Measurements from ENCODE around the gene SOHLH1. TPM values are rescaled to one million over a fixed set of nuclear protein-coding genes. Genes with fewer than 3 reads are reported as not detected.

Gene SOHLH1, protein sequence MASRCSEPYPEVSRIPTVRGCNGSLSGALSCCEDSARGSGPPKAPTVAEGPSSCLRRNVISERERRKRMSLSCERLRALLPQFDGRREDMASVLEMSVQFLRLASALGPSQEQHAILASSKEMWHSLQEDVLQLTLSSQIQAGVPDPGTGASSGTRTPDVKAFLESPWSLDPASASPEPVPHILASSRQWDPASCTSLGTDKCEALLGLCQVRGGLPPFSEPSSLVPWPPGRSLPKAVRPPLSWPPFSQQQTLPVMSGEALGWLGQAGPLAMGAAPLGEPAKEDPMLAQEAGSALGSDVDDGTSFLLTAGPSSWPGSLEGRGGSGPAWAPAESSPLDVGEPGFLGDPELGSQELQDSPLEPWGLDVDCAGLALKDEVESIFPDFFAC
- not detected for polyA plus RNA-seq (2013, experiment 1 of 2; ENCODE audit: insufficient read length)
- polyA plus RNA-seq (2013, experiment 2 of 2; ENCODE audit: insufficient read length): not detected

DNA sequence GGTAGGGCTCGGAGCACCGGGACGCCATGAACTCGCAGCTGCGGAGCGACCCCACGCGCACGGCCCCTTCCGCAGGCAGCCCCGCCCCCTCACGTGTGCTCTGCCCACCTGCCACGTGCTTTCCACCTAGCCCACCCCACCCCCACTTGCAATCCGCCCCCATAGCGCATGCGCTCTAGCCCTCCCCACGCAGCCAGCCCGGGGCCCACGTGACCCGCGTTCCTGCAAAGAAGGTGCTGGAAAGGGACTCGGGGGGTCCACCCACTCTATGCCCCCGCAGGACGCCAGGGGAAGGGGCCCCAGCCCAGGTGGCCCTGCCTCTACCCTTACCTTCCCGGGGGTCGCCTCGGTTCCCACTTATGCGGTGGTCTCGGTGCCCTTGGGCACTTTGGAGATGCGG, at the start of gene SOHLH1:
Gene SOHLH1, minus strand, starts transcription at position 42 of the 400 bp plus-strand sequence. Its CDS starts 14 bp downstream, at position 28.
- DNase-seq: no peak

DNA sequence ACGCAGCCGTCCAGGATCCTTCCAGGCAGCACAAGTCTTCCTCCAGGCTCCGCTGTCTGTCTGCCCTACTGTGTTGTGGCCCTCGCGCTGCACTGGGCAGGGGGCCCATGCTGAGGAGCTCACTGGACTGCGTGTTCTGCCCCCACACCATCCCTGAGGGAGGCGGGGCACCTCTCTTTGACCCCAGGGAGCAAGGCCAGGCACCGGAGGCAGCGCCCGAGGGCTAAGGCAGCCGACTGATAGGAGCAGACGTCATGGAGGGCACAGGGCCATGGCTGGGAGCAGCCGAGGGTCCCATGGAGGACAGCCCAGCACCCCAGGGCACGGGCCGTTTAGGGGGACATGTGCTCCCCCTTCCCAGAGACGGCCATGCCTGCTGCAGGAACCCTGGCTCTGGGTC, 49.4 kb upstream of the SOHLH1 start:
- no peak for DNase-seq

DNA sequence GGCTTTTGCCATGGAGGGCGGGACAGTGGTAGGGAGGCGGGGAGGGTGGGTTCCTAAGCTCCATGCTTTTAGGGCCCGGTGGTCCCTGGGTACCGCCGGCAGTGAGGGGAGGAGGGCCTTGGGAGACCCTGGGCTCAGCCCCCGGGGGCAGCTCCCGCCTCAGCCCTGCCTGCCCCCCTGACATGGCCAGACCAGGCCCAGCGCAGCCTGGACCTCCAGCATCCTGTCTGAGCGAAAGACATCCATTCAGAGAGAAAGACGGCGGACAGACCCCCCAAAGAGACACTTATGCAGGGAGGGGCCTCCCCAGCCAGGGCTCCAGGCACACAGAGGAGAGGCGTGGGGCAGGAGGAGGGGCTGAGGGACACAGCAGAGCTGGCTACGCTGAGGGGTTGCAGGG, 48.0 kb upstream of the SOHLH1 start:
- DNase-seq: no peak

GRCh38 chr9:135746565-135746964, 47.3 kb upstream of the SOHLH1 start:
- DNase-seq: no peak

DNA sequence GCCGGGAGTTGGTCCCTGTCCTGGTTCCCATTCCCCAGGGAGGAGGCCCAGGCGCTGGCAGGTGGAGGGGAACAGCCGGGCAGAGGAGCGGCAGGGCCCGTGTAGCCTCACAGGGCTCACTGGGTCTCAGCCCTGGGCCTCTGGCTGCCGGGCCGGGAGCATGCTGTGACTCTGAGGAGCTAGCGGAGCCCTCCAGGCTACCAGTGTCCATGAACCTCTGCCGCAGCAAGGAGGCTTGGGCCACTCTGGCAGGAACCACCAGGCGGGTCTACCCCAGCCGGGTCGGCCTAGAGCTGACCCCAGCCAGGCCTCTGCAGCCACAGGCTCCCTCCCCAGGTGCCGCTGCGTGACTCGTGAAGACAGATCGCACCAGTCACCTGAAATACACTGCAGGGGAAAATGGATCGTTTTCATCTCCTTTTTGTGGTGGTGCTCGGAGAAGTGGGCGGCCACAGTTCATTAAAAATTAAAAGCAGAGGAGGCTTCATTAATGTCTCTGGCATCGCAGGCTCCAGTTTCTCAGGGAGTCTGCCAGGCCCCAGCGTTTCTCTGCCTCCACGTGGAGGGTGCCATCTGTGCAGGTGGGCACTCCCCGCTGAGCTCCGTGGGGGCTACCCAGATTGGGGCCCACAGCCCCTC, 46.5 kb upstream of the SOHLH1 start:
- DNase-seq: no peak

- no peak for DNase-seq
Measured at GRCh38 chr9:135745189-135745588, 45.9 kb upstream of the SOHLH1 start.

DNA sequence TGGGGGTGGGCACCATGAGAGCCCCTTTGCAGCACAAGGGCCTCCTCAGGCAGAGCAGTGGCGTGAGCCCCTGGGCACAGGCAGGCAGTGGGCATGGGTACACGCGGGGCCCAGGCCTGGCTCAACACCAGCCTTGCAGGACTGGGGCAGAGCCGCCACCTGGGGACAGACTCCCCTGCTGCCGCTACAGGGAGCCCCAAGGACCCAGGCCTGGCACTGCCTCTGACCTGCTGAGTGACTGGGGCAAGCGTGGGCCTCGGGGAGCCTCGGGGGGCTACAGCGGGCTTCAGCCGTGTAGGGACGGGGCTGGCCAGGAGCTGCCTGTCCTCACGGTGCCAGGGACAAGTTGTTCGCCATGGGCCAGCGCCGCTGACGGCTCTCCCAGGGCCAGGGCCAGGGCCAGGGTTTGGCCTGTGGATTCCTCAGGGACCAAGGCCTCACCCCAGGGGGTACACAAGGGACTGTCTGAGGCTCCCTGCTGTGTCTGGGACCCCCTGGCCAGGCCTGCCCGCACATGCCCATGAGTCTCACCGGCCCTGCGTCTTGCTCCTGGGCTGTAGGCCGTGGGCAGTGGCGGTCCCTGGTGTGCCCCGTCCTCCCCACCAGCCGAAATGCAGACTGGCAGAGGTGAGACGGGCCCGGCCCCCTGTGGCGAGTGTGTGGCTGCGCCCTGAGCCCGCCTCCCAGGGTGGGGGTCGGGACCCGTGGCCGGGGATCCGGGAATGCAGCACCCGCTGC, 45.2 kb upstream of the SOHLH1 start:
- DNase-seq: no peak

- no peak for DNase-seq
Measured at GRCh38 chr9:135743546-135744332, 44.5 kb upstream of the SOHLH1 start.

- no peak for DNase-seq
Measured at GRCh38 chr9:135743021-135743420, 43.7 kb upstream of the SOHLH1 start.

- no peak for DNase-seq
Measured at GRCh38 chr9:135741276-135742219, 42.3 kb upstream of the SOHLH1 start.

DNA sequence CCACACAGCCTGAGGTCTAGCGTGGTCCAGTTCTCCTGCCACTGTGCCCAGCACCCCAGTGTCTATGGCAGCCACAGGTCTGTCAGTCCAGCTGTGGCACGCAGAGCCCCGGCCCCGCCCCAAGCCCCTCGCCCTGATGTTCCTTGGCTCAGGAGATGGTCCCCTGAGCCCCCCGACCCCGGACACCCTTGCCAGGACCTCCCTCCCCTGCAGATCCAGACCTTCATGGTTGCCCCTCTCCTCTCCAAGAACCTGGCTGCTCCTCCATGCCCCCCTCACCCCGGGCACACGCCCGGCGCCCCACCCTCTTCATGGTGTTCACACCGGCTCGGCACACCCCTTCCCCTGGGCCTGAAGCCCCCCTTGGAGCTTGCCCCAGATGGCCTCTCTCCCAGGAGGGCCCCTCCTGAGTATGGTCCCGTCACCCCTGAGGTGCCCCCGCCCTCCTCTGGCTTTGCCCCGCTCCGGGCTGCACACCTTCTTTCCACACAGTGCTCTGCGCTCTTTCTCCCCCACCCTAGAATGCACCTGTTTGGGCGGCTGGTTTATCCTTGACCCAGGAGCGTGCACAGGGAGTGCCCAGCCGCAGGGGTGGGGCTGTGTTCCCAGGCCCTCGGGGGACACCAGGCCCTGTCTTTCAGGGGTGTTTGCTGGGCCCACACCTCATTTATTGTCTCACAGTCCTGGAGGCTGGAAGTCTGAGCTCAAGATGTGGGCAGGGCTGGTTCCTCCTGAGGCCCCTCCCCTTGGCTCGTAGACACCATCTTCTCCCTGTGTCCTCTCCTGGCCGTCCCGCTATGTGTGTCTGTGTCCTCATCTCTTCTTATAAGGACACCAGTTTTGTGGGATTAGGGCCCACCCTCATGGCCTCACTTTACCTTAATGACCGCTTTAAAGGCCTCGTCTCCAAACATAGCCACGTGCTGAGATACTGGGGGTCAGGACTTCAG, 40.3 kb upstream of the SOHLH1 start:
- no peak for DNase-seq

DNA sequence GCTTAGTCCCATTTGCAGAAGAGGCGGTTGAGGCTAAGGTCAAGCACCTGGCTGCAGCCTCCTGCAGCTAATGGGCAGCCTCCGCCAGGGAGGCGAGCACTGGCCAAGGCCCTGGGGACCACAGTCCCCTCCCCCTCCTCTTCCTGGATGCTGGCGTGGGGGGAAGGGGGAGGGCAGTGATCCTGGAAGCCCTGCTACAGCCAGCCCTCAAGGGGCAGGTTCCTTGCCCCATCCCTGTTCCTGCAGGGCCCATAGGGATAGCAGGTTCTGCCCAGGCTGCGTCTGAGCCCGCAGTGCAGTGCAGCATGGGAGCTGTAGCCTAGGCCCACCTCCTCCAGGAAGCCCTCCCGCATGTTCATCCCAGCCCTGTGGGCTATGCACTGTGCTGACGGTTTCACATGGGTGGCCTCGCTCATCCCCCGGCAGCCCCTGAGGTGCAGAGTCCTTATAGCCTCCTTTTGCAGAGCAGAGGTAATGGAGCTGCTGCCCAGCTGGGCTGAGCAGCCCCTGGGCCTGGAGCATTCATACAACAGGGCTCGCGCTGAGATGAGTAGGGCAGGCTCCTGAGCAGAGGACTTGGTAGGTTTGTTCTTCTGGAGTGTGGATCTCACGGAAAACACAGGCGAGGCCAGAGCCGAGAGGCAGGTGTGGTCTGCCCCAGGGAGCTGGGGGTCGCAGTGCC, 38.7 kb upstream of the SOHLH1 start:
- DNase-seq: no peak

GRCh38 chr9:135736979-135737839, 37.9 kb upstream of the SOHLH1 start:
- no peak for DNase-seq

DNA sequence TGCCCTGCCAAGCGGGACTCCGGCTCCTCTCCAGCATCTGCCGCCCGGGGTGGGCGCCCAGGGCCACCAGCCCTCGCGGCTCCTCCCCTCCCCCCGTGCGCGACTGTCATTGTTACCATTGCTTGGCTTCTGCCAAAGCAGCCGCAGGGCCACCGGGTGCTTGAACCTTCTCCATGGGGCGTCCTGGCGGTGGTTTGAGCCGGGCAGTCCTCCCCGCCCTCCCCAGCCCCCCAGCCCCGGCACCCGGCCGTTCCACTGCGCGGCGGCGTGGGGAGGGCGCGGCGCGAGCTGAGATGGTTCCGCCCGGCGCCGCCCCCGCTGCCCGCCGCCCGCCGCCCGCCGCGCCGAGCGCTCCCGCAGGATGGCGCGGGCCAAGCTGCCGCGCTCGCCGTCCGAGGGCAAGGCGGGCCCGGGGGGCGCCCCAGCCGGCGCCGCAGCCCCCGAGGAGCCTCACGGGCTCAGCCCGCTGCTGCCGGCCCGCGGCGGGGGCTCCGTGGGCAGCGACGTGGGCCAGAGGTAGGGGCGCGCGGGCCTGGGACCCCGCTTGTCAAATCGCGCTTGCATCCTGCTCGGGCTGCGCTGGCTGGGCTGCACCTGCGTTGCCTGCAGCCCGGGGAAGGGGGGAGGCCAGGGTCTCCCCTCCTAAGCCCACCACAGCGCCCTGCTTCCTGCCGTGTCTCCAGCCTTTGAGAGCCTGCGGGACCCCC, 37.1 kb upstream of the SOHLH1 start:
- DNase-seq: no peak

DNA sequence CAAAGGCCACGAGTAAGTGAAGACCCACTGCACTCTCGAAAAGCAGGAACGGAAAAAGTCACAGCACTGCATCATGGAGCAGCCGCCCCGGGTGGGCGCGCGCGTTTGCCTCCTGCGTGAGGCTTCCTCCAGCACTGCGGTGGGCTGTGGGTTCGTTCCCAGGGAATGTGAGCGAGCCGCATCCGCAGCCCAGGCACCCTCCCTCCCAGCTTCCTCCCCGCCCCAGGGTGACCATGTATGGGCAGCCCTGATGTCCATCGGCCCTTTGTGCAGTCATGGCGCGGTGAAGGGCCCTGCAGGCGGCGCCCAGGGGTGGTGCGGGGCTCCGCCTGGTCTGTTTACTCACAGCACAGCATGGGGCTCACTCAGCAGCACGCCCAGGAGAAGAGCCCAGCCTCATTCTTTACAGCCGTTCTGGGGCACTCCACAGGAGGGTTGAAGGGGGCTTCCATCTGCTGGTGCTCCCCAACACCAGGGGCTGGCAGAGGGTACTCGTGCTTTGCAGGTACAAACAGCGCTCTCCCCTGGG, 35.4 kb upstream of the SOHLH1 start:
- DNase-seq: no peak

GRCh38 chr9:135732569-135733257, 33.4 kb upstream of the SOHLH1 start:
- DNase-seq: no peak

GRCh38 chr9:135731454-135731853, 32.2 kb upstream of the SOHLH1 start:
- DNase-seq: no peak

Measured in fibroblast of skin of back (primary cell).